Pons (tissue), 1 donor: Measurements from ENCODE around the gene ECSCR.

Source experiments
- DNase-seq: peaks from one replicate; pipeline ENCODE4 v3.0.0-alpha.2; 2016; ENCODE audit warnings: low spot score

ECSCR gene

GRCh38 chr5:139473565-139473964, 11.0 kb upstream of the ECSCR start:
- DNase-seq, result no peak

- no peak for DNase-seq
Observed at GRCh38 chr5:139473105-139473504, 10.6 kb upstream of the ECSCR start.

GRCh38 chr5:139472386-139473030, 10.0 kb upstream of the ECSCR start:
- no peak for DNase-seq

- DNase-seq, result no peak
Observed at GRCh38 chr5:139470821-139471300, 8.3 kb upstream of the ECSCR start, which contains the start of gene SMIM33. Gene SMIM33 (plus strand): TSS chr5:139471004. CDS start chr5:139471122, 118 bp downstream.

GRCh38 chr5:139468421-139468931, 5.9 kb upstream of the ECSCR start:
- DNase-seq, result no peak

- no peak for DNase-seq
Observed at GRCh38 chr5:139461698-139462097, 845 bp downstream of the ECSCR start.

- DNase-seq, result no peak
Observed at GRCh38 chr5:139461176-139461575, 1.4 kb downstream of the ECSCR start.

- DNase-seq, result no peak
Observed at GRCh38 chr5:139460455-139460854, 2.1 kb downstream of the ECSCR start.

GRCh38 chr5:139459451-139459934, 3.0 kb downstream of the ECSCR start:
- DNase-seq, result no peak

- no peak for DNase-seq
Observed at GRCh38 chr5:139458580-139459407, 3.7 kb downstream of the ECSCR start.

- no peak for DNase-seq
Observed at GRCh38 chr5:139457653-139458306, 4.8 kb downstream of the ECSCR start.

GRCh38 chr5:139457241-139457640, 5.3 kb downstream of the ECSCR start:
- DNase-seq, result no peak

- DNase-seq, result no peak
Observed at GRCh38 chr5:139456776-139457175, 5.8 kb downstream of the ECSCR start.

GRCh38 chr5:139454568-139455290, 7.8 kb downstream of the ECSCR start:
- no peak for DNase-seq

- DNase-seq, result no peak
Observed at GRCh38 chr5:139453683-139454567, 8.6 kb downstream of the ECSCR start.

GRCh38 chr5:139451878-139452660, 10.5 kb downstream of the ECSCR start:
- DNase-seq, result no peak

- no peak for DNase-seq
Observed at GRCh38 chr5:139451176-139451575, 11.4 kb downstream of the ECSCR start.

GRCh38 chr5:139446956-139447779, 15.4 kb downstream of the ECSCR start:
- no peak for DNase-seq
